ENCODE data around the gene ZNF768. TPM values are rescaled to one million over a fixed set of nuclear protein-coding genes. Genes with fewer than 3 reads are reported as not detected.
"Not testable (repeated sequence)": the region's sequence is repeated elsewhere in the genome, so short reads cannot be mapped to it uniquely, and the experiment has no call there.

ZNF768 gene
- total RNA-seq, 4 donors from 2014 or later: 16.5 to 22.5 (median 18.6) TPM

GRCh38 chr16:30482366-30482765 lies 44.0 kb downstream of the ZNF768 start:
- no peak for TF ChIP-seq CTCF (IDR thresholded peaks at IDR 0.05)
- DNase-seq (ENCODE audit: low spot score) (no peak), ATAC-seq (ENCODE audit: low FRiP score) (no peak)

GRCh38 chr16:30481381-30481780 lies 45.0 kb downstream of the ZNF768 start:
- TF ChIP-seq CTCF (IDR thresholded peaks at IDR 0.05): no peak
- ATAC-seq (ENCODE audit: low FRiP score) (no peak), DNase-seq (ENCODE audit: low spot score) (no peak)

DNA sequence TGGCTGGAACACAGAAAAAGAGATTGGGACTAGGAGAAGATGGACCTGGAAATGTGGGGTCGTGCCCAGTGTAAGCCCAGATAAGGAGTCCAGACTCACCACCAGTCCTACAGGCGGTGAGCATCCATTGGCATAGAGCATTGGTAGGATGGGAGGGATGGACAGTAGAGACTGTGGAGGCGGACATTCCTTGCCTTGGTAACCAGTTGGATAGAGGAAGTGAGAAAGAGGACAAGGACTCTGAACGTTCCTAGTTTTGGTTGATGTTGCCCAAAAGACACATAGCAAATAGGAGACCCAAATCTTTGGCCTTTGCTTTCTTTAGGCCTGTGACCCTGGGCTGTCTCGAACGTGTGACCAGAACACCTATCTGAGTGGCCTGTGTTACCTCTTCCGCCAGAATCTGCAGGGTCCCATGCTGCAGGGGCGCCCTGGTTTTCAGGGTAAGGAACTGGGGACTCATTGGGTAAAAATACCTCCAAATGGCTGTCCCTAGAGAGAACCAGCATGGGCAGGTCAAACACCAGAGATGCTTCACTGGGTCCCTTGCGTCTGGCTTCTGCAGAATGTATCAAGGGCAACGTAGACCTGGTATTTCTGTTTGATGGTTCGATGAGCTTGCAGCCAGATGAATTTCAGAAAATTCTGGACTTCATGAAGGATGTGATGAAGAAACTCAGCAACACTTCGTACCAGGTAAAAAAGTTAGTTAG lies 47.4 kb downstream of the ZNF768 start:
- no peak for ATAC-seq (ENCODE audit: low FRiP score)
- no peak for TF ChIP-seq CTCF (IDR thresholded peaks at IDR 0.05)
- no peak for DNase-seq (ENCODE audit: low spot score)

DNA sequence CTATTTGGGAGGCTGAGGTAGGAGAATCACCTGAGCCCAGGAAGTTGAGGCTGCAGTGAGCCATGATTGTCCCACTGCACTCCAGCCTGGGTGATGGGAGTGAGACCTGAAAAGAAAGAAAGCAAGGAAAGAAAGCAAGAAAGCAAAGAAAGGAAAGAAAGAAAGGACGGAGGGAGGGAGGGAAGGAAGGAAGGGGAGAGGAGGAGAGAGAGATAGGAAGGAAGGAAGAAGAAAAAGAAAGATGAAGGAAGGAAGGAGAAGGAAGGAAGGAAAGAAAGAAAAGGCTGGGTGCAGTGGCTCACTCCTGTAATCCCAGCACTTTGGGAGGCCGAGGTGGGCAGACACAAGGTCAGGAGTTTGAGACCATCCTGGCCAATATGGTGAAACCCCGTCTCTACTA lies 48.6 kb downstream of the ZNF768 start:
- not testable (repeated sequence) for ATAC-seq (ENCODE audit: low FRiP score); DNase-seq (ENCODE audit: low spot score)

- no peak for ATAC-seq (ENCODE audit: low FRiP score)
- no peak for TF ChIP-seq CTCF (IDR thresholded peaks at IDR 0.05)
These were observed 49.4 kb downstream of the ZNF768 start for GRCh38 chr16:30476991-30477390.

DNA sequence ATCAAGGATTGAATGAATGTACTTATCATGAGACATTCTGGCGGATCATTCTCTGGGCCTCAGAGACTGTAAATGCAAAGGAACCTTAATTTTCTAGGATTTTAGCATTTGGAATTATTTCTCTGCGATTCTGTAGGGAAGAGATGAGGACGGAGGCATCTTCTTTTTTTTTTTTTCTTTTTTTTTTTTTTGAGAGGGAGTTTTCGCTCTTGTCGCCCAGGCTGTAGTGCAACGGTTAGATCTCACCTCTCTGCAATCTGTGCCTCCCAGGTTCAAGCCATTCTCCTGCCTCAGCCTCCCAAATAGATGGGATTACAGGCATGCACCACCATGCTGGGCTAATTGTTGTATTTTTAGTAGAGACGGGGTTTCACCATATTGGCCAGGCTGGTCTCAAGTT lies 51.7 kb downstream of the ZNF768 start:
- no peak for DNase-seq (ENCODE audit: low spot score)
- TF ChIP-seq CTCF (IDR thresholded peaks at IDR 0.05): no peak
- ATAC-seq (ENCODE audit: low FRiP score): no peak

More at GRCh38 chr16:30476991-30477390, 49.4 kb downstream of the ZNF768 start:
- DNase-seq (ENCODE audit: low spot score): no peak

- no peak for TF ChIP-seq CTCF (IDR thresholded peaks at IDR 0.05)
- no peak for ATAC-seq (ENCODE audit: low FRiP score)
These were observed 52.3 kb downstream of the ZNF768 start for GRCh38 chr16:30474074-30474452.

More at GRCh38 chr16:30474074-30474452, 52.3 kb downstream of the ZNF768 start:
- DNase-seq (ENCODE audit: low spot score): no peak

Small RNAs within 50 kb of the gene (small RNA-seq; reads per million reads assigned to genes)
- not detected for gene MIR4518
- not detected for gene RNU7-61P

Other genes with a start within 250 kb of the ZNF768 start
- gene CD2BP2, start 171.3 kb downstream of the ZNF768 start, total RNA-seq: 10 to 100 TPM; 27.3 to 39.9 (median 35.4) TPM
- gene TBC1D10B, start 156.1 kb downstream of the ZNF768 start, total RNA-seq: 10 to 100 TPM; 19.0 to 28.6 (median 26.7) TPM
- not detected for gene MYL11, start 151.8 kb downstream of the ZNF768 start, total RNA-seq
- gene SEPTIN1, start 144.0 kb downstream of the ZNF768 start, total RNA-seq: 1 to 10 TPM in 3 of 4 donors, under 1 TPM in 1; 0.93 to 2.6 (median 2.4) TPM
- gene ZNF48, start 131.1 kb downstream of the ZNF768 start, total RNA-seq: 1 to 10 TPM; 3.4 to 5.4 (median 4.9) TPM
- 10 to 100 TPM in 2 of 4 donors, 1 to 10 TPM in 2; 8.3 to 13.6 (median 9.9) TPM for gene ZNF771, start 119.0 kb downstream of the ZNF768 start, total RNA-seq
- gene DCTPP1, start 96.5 kb downstream of the ZNF768 start, total RNA-seq: 10 to 100 TPM in 3 of 4 donors, 1 to 10 TPM in 1; 9.8 to 24.0 (median 14.8) TPM
- gene SEPHS2, start 80.7 kb downstream of the ZNF768 start, total RNA-seq: 10 to 100 TPM; 22.8 to 42.9 (median 32.1) TPM
- gene ITGAL, start 53.8 kb downstream of the ZNF768 start, total RNA-seq: 10 to 100 TPM in 1 of 4 donors, 1 to 10 TPM in 3; 1.5 to 20.2 (median 6.3) TPM
- 10 to 100 TPM in 2 of 4 donors, 1 to 10 TPM in 2; 7.7 to 12.1 (median 10.4) TPM for gene ZNF747, start 8.3 kb upstream of the ZNF768 start, total RNA-seq
- gene ZNF764, start 31.8 kb upstream of the ZNF768 start, total RNA-seq: 10 to 100 TPM in 2 of 4 donors, 1 to 10 TPM in 2; 4.5 to 15.9 (median 10.1) TPM
- gene ZNF688, start 45.1 kb upstream of the ZNF768 start, total RNA-seq: 10 to 100 TPM in 3 of 4 donors, 1 to 10 TPM in 1; 7.4 to 24.0 (median 13.3) TPM
- 10 to 100 TPM in 1 of 4 donors, 1 to 10 TPM in 3; 4.5 to 12.1 (median 8.1) TPM for gene ZNF785, start 59.1 kb upstream of the ZNF768 start, total RNA-seq
- 1 to 10 TPM; 5.5 to 9.5 (median 7.0) TPM for gene ZNF689, start 83.8 kb upstream of the ZNF768 start, total RNA-seq
- gene PRR14, start 124.4 kb upstream of the ZNF768 start, total RNA-seq: 10 to 100 TPM; 12.7 to 50.4 (median 17.6) TPM
- gene FBRS, start 131.9 kb upstream of the ZNF768 start, total RNA-seq: 10 to 100 TPM; 15.4 to 49.7 (median 23.4) TPM
- gene SRCAP, start 172.6 kb upstream of the ZNF768 start, total RNA-seq: 10 to 100 TPM; 15.9 to 40.4 (median 30.0) TPM
- 10 to 100 TPM; 25.2 to 34.0 (median 29.4) TPM for gene PHKG2, start 221.9 kb upstream of the ZNF768 start, total RNA-seq
- gene CFAP119, start 235.5 kb upstream of the ZNF768 start, total RNA-seq: 1 to 10 TPM; 1.4 to 4.8 (median 2.5) TPM
- gene RNF40, start 235.8 kb upstream of the ZNF768 start, total RNA-seq: 10 to 100 TPM; 53.9 to 77.7 (median 69.5) TPM

All from omental fat pad (tissue), 4 donors.